GM10248 (cell line): ENCODE data around the gene WAC.

Experiments used
- CTCF ChIA-PET: fragments of 300-600 bp; sonication (Branson Sonifier 250); formaldehyde crosslinking; extraction: SDS; loops from one replicate; lab custom pipeline; 2021; ENCODE audit warnings: antibody characterized with exemption; lab: Yijun Ruan, JAX
- POLR2A ChIA-PET: fragments of 350-650 bp; sonication (Branson Sonifier 250); formaldehyde crosslinking; extraction: SDS; loops from one replicate; lab custom pipeline; 2020; ENCODE audit warnings: antibody characterized with exemption; lab: Yijun Ruan, JAX
- DNase-seq: peaks from one replicate; pipeline ENCODE4 v3.0.0; 2012; ENCODE audit errors: extremely low spot score
- CTCF ChIP-seq: IDR thresholded peaks from 2 replicates; pipeline ENCODE4 v1.5.1; 2012; ENCODE audit warnings: mild to moderate bottlenecking, low read depth; ENCODE audit errors: extremely low read depth, missing control alignments, control extremely low read depth

Gene WAC

GRCh38 chr10:28554952-28555351, 22.0 kb downstream of the WAC start:
- CTCF ChIA-PET = interaction anchor here (1.0 kb wide), 1 partner anchor 12 kb away, joined by 5 read pairs; no protein-coding TSS in a partner anchor
- DNase-seq = no peak
- POLR2A ChIA-PET = no interaction called here
- TF ChIP-seq CTCF = no peak

GRCh38 chr10:28555358-28555757, 22.4 kb downstream of the WAC start:
- no peak for DNase-seq
- no peak for TF ChIP-seq CTCF
- ChIA-PET CTCF (no interaction called here), POLR2A (no interaction called here)

DNA sequence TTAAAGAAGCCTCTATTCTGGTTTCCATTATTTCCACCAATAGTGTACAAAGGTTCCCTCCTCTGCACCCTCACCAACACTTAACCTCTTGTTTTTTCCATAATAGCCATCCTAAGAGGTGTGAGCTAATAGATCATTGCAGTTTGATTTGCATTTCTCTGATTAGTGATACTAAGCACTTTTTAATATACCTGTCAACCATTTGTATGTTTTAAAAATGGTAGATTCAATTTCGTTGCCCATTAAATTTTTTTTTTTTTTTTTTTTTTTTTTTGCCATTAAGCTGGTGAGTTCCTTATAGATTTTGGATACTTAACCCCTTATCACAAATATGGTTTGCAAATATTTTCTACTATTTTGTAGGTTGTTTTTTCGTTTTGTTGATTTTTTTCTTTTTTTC, 23.2 kb downstream of the WAC start:
- POLR2A ChIA-PET = interaction anchor here (0.6 to 0.7 kb wide), 2 partner anchors 11 to 16 kb away, joined by 7 to 10 read pairs; no protein-coding TSS in a partner anchor
- no peak for DNase-seq
- TF ChIP-seq CTCF = no peak
- CTCF ChIA-PET = interaction anchor here (0.6 to 2.0 kb wide), 3 partner anchors 11 to 28 kb away, joined by 3 to 9 read pairs (median 3); no protein-coding TSS in a partner anchor

DNA sequence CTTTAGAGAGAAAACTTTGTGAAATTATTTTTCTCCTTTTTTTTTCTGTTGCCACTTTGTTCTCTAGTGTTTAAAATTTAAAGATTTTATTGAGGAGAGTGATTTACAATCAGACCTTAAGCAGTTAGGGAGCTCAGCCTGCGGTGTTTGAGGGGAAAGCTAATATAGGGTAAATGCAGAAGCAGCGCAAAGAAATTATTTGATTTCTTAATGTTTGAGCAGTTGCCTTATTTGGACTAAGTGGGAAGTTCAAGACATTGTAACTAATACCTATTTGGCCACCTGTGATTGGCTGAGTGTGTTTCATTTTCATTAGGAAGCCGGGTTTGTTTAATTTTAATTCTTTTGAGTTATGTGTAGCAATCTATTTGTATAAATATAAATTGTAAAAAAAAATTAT, 25.3 kb downstream of the WAC start:
- CTCF ChIA-PET = interaction anchor here (1.1 to 2.0 kb wide), 2 partner anchors 13 to 164 kb away, joined by 3 to 9 read pairs; no protein-coding TSS in a partner anchor
- TF ChIP-seq CTCF = no peak
- DNase-seq = no peak
- POLR2A ChIA-PET = no interaction called here

DNA sequence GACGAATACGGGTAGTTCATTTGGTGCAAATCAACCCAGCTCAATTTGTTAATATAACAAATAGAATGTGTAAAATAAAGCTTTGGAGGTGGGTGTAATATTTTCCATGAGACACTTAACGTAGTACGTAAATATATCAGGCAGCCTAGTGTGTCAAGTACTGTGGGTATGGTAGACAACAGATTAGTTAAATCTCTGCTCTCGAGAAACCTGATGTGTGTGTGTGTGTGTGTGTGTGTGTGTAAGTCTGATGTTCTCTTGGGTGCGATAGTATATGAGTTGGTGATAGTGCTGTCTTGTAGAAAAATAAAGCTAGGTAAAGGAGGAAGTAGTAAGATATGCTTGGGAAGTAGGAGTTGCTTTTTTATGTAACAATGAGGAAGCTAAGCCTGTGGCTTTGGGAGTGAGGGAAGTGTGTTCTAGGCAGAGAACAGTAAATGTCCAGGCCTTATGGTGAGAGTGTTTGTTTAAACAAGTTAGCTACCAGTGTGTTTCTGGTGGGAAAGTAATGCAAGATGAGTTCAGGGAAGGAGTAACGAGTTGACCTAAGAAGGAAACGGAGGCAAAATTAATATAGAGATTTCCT, 26.1 kb downstream of the WAC start:
- no peak for TF ChIP-seq CTCF
- CTCF ChIA-PET = interaction anchor here (1.1 kb wide), 1 partner anchor 165 kb away, joined by 3 read pairs; no protein-coding TSS in a partner anchor
- no peak for DNase-seq
- POLR2A ChIA-PET = no interaction called here

DNA sequence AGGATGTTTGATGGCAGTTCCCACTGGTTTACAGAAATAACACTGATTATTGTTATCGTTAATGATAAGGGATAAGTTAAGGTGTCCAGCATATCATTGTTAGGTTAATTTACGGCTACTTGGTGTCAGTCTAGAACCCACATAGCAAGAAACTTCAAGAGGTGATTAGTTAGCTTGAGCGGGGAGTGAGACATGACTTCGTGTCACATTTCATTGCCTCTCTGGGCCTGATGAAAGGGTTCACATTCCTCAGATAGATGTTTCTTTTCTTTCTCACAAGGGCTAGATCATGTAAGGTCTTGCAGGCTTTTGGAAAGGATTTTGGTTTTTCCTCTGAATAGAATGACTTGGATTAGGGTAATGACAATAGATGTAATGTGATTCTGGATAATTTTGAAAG, 26.7 kb downstream of the WAC start:
- no peak for TF ChIP-seq CTCF
- no peak for DNase-seq
- ChIA-PET CTCF (interaction anchor here (1.1 kb wide), 2 partner anchors 12 to 166 kb away, joined by 3 read pairs; no protein-coding TSS in a partner anchor), POLR2A (no interaction called here)
